ENCODE data around the gene EIPR1. TPM values are rescaled to one million over a fixed set of nuclear protein-coding genes. Genes with fewer than 3 reads are reported as not detected.

Gene EIPR1
- total and polyA plus RNA-seq, 2 donors (not counting 3 experiments of a cell fraction or from before 2014, with no cell fraction given): 30.8 to 57.3 TPM

DNA sequence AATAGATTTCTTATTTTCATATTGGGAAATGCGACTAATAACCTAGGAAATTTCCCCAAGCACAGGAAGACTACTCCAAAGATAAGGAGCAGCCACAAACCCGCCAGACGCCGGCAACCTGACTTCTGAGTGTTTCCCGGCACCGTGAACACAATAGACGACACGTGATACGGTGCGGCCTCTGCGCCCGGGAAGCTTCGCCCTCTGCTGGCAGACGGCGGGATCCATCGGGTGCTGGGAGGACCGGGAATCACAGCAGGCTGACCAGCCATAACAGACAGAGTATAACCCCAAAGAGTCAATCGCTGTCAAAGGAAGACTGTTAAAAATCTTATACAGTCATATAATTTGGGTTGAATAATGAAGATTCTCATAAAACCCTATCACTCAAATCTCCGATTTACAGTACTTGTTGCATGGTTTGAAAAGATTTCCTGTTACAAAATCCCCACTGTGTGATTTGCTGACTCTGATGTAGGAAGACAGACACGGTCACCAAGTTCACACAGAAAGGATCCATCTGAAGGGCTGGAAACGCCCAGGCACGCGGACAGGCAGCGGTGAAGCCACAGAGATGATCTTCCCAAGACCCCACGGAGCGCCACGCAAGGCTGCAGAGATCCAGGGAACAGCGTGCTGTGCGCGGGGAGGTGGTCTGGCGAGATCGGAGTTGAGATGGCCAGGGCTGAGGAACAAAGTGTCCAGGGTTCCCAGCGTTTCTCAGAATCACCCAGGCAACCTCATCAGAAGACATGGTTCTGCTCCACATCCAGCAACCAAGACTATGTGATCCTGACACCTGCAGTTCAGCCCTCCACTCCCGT is 73.8 kb downstream of the EIPR1 start:
- H3K9ac ChIP-seq (replicated peaks; ENCODE audit: extremely low read depth, insufficient read depth, low read length): peak overlapping the region; percentile 48
- ChIA-PET POLR2A (no interaction called here), CTCF (interaction anchor here (0.6 to 1.5 kb wide), 8 partner anchors 8 to 49 kb away, joined by 3 to 7 read pairs (median 3); no protein-coding TSS in a partner anchor)
- peak overlapping the region; percentile 29 for H3K27ac ChIP-seq (ENCODE audit: insufficient read depth, low read depth, low read length)
- no TSS peak for BruUV-seq (replicated peaks)
- no peaks in the 10 kb centered on the region for H3K9me1 ChIP-seq (replicated peaks; ENCODE audit: control insufficient read depth, extremely low read depth, insufficient read depth, low read length)
- no peaks in the 10 kb centered on the region for H4K20me1 ChIP-seq (replicated peaks; ENCODE audit: control insufficient read depth, extremely low read depth, insufficient read depth, low read length)
- peak; percentile 11 for TF ChIP-seq GATA2 (IDR thresholded peaks at IDR 0.05; ENCODE audit: insufficient read depth, insufficient read length, low read depth, low read length)
- no peak for TF ChIP-seq EZH2 (IDR thresholded peaks at IDR 0.05; ENCODE audit: borderline replicate concordance, low read depth, low read length, severe bottlenecking)
- TF ChIP-seq, protein P1, sequence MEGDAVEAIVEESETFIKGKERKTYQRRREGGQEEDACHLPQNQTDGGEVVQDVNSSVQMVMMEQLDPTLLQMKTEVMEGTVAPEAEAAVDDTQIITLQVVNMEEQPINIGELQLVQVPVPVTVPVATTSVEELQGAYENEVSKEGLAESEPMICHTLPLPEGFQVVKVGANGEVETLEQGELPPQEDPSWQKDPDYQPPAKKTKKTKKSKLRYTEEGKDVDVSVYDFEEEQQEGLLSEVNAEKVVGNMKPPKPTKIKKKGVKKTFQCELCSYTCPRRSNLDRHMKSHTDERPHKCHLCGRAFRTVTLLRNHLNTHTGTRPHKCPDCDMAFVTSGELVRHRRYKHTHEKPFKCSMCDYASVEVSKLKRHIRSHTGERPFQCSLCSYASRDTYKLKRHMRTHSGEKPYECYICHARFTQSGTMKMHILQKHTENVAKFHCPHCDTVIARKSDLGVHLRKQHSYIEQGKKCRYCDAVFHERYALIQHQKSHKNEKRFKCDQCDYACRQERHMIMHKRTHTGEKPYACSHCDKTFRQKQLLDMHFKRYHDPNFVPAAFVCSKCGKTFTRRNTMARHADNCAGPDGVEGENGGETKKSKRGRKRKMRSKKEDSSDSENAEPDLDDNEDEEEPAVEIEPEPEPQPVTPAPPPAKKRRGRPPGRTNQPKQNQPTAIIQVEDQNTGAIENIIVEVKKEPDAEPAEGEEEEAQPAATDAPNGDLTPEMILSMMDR (IDR thresholded peaks at IDR 0.05; ENCODE audit: extremely low read depth in 1 of 2, insufficient read depth in 1 of 2, low read depth in 1 of 2, low read length in 2 of 2): peak; percentile 92 to 93
- no peak for TF ChIP-seq POLR2A (IDR thresholded peaks at IDR 0.05; ENCODE audit: low read depth, low read length)
- no peak for TF ChIP-seq POLR2AphosphoS5 (IDR thresholded peaks at IDR 0.05; ENCODE audit: insufficient read depth, low read depth, low read length)
- TF ChIP-seq, protein P2, sequence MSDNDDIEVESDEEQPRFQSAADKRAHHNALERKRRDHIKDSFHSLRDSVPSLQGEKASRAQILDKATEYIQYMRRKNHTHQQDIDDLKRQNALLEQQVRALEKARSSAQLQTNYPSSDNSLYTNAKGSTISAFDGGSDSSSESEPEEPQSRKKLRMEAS (IDR thresholded peaks at IDR 0.05; ENCODE audit: insufficient read depth, insufficient read length): peak; percentile 79
- peak; percentile 78 for TF ChIP-seq MYC (IDR thresholded peaks at IDR 0.05; ENCODE audit: low read depth, low read length)
- TF ChIP-seq JUN (IDR thresholded peaks at IDR 0.05; ENCODE audit: borderline replicate concordance, insufficient read depth, insufficient read length, low read depth): no peak
- TF ChIP-seq FOS (IDR thresholded peaks at IDR 0.05; ENCODE audit: borderline replicate concordance, insufficient read depth, low read length): no peak
- H3K4me3 ChIP-seq (replicated peaks in 1 of 3; ENCODE audit: insufficient read depth in 1 of 3, low read depth in 1 of 3, low read length in 3 of 3): no peak overlapping the region
- dilution Hi-C loops (cut with MboI; ENCODE audit: extremely low pct_ligation_motif_present, low sequenced_read_pairs) (no loop called here), intact Hi-C loops (cut with micrococcal nuclease) (loop anchor here (5.0 kb wide), 3 partner anchors 74 to 349 kb away; partner anchors contain the start of genes EIPR1 and TRAPPC12)
- DNase-seq (ENCODE audit: low read depth, low spot score) (peak; percentile 85), FAIRE-seq (peak; percentile 95)
- peak overlapping the region; percentile 38 for H3K4me2 ChIP-seq (ENCODE audit: insufficient read depth, low read length)
- no peaks in the 10 kb centered on the region for H3K36me3 ChIP-seq (ENCODE audit: control insufficient read depth in 2 of 2, extremely low read depth in 1 of 2, insufficient read depth in 2 of 2, low read length in 2 of 2)
- peaks cover 3% of the 10 kb centered on the region for H3K4me1 ChIP-seq (ENCODE audit: control insufficient read depth, extremely low read depth, insufficient read depth, low read length)
- no peaks in the 10 kb centered on the region for H3K27me3 ChIP-seq (ENCODE audit: control insufficient read depth in 2 of 2, insufficient read depth in 2 of 2, low read length in 2 of 2)
- H3K79me2 ChIP-seq (ENCODE audit: control insufficient read depth, insufficient read depth, low read length): no peaks in the 10 kb centered on the region
- H3K9me3 ChIP-seq (replicated peaks; ENCODE audit: control insufficient read depth, insufficient read depth, low read length): no peaks in the 10 kb centered on the region
- H2AFZ ChIP-seq (ENCODE audit: low read depth, low read length): peak overlapping the region; percentile 71
